T47D (cell line): ENCODE results near the gene SNRPA.

Experiments
- DNase-seq, 2 experiments: peaks; one replicate each; pipeline versions ENCODE4 v3.0.0 to v3.0.0-alpha.2; 2011 to 2012; ENCODE audit warnings: low read depth in 1 of 2, low spot score in 1 of 2
- JUND ChIP-seq: IDR thresholded peaks from 2 replicates; pipeline ENCODE4 v1.6.1; 2012; ENCODE audit warnings: low read depth
- in situ Hi-C: cut with HindIII; loops from 2 replicates; pipeline ENCODE4 v1.10.0; 2016; ENCODE audit warnings: low sequenced_read_pairs, low pct_unique_long_range_greater_than_20kb

SNRPA gene

GRCh38 chr19:40797963-40798682, 47.1 kb downstream of the SNRPA start:
- in situ Hi-C loops = no loop called here
- TF ChIP-seq JUND = no peak
- DNase-seq = peak in 1 of 2 experiments; percentile 72

- in situ Hi-C loops = no loop called here
- TF ChIP-seq JUND = no peak
- DNase-seq = peak; percentile 72 to 99
Observed at GRCh38 chr19:40798683-40799557, 47.9 kb downstream of the SNRPA start, which contains the start of gene EGLN2. Gene EGLN2 (plus strand): TSS chr19:40799191. CDS start chr19:40800573, 1,382 bp downstream.

- in situ Hi-C loops = no loop called here
- no peak for TF ChIP-seq JUND
- no peak for DNase-seq
Observed at GRCh38 chr19:40799558-40800338, 48.7 kb downstream of the SNRPA start.

- no peak for TF ChIP-seq JUND
- in situ Hi-C loops = no loop called here
- DNase-seq = no peak
Observed at GRCh38 chr19:40800339-40800996, 49.5 kb downstream of the SNRPA start.

- in situ Hi-C loops = no loop called here
- DNase-seq = no peak
- TF ChIP-seq JUND = no peak
Observed at GRCh38 chr19:40800997-40801377, 50.0 kb downstream of the SNRPA start.

- in situ Hi-C loops = no loop called here
- no peak for TF ChIP-seq JUND
- no peak for DNase-seq
Observed at GRCh38 chr19:40801426-40802299, 50.7 kb downstream of the SNRPA start.

- no peak for DNase-seq
- TF ChIP-seq JUND = no peak
- in situ Hi-C loops = no loop called here
Observed at GRCh38 chr19:40802300-40803169, 51.5 kb downstream of the SNRPA start.

- in situ Hi-C loops = no loop called here
- no peak for TF ChIP-seq JUND
- no peak for DNase-seq
Observed at GRCh38 chr19:40803170-40803856, 52.3 kb downstream of the SNRPA start.

- no peak for TF ChIP-seq JUND
- in situ Hi-C loops = no loop called here
- peak in 1 of 2 experiments; percentile 81 for DNase-seq
Observed at GRCh38 chr19:40803857-40804782, 53.1 kb downstream of the SNRPA start.
